Thoracic aorta (tissue), 2 donors: ENCODE measurements around the gene PTPRG. TPM values are rescaled to one million over a fixed set of nuclear protein-coding genes. Genes with fewer than 3 reads are reported as not detected.

Source experiments
- ATAC-seq: fragments of 150-250 bp; one replicate; pipeline ENCODE4 v1.8.0; 2017; ENCODE audit warnings: low read depth; ENCODE audit not compliant: insufficient number of reproducible peaks, low FRiP score
- DNase-seq: peaks from one replicate; pipeline ENCODE4 v3.0.0-alpha.2; 2020; ENCODE audit warnings: low spot score
- H3K27ac ChIP-seq, 2 donors: fragments of 200-600 bp; sonication (generic); 1 replicate in 1 of 2; 2 replicates in 1 of 2; pipeline ENCODE4 v1.5.1; 2016; ENCODE audit warnings: mild to moderate bottlenecking in 2 of 2, moderate library complexity in 2 of 2
- H3K27me3 ChIP-seq: fragments of 200-600 bp; sonication (generic); replicated peaks from 2 replicates; pipeline ENCODE4 v1.6.0; 2016; ENCODE audit warnings: mild to moderate bottlenecking; ENCODE audit not compliant: insufficient read depth
- H3K36me3 ChIP-seq: fragments of 200-600 bp; sonication (generic); one replicate; pipeline ENCODE4 v1.5.1; 2016
- H3K4me1 ChIP-seq, 2 donors: fragments of 200-600 bp; sonication (generic); 1 replicate in 1 of 2; 2 replicates in 1 of 2; pipeline versions ENCODE4 v1.5.1 to v1.6.0; 2016; ENCODE audit warnings: low read depth in 2 of 2, mild to moderate bottlenecking in 1 of 2; ENCODE audit not compliant: control insufficient read depth in 1 of 2
- H3K4me3 ChIP-seq: fragments of 200-600 bp; sonication (generic); 2 replicates; pipeline ENCODE4 v1.5.1; 2016; ENCODE audit warnings: mild to moderate bottlenecking
- H3K9me3 ChIP-seq: fragments of 200-600 bp; sonication (generic); 2 replicates; pipeline ENCODE4 v1.5.1; 2016
- total RNA-seq, 2 donors: library from RNA; depleted of rRNA; stranded (reverse); fragments of >200 nt; gene quantifications; one replicate each; pipeline versions ENCODE4 v1.1.0 to v1.2.3, GENCODE V29; 2016
- TF ChIP-seq, protein P1 (sequence below): fragments of 200-600 bp; sonication (generic); IDR thresholded peaks from one replicate; pipeline ENCODE4 v1.5.1; 2019; ENCODE audit warnings: antibody characterized with exemption

The PTPRG gene
- total RNA-seq, 2 donors from 2014 or later: 154 to 208 TPM

DNA sequence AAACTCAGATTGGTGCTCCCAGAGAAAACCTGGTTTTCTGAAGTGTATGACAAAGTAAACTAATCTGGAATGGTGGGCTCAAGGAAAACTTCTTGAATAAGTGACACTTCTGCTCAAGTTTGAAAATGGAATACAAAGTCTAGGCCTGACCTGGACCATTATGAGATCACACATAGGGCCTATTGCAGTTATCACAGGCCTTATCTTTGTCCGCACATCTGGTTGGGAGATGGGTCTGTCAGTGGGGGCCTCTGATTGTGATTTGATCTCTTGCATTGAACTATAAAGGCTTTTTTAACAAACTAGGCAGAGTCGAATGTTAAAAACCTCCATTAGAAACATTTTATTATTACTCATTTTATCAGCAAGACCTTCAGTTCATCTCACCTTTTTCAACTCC is 405.6 kb downstream of the PTPRG start:
- no peaks in the 10 kb centered on the region for H3K36me3 ChIP-seq
- TF ChIP-seq, protein P1, sequence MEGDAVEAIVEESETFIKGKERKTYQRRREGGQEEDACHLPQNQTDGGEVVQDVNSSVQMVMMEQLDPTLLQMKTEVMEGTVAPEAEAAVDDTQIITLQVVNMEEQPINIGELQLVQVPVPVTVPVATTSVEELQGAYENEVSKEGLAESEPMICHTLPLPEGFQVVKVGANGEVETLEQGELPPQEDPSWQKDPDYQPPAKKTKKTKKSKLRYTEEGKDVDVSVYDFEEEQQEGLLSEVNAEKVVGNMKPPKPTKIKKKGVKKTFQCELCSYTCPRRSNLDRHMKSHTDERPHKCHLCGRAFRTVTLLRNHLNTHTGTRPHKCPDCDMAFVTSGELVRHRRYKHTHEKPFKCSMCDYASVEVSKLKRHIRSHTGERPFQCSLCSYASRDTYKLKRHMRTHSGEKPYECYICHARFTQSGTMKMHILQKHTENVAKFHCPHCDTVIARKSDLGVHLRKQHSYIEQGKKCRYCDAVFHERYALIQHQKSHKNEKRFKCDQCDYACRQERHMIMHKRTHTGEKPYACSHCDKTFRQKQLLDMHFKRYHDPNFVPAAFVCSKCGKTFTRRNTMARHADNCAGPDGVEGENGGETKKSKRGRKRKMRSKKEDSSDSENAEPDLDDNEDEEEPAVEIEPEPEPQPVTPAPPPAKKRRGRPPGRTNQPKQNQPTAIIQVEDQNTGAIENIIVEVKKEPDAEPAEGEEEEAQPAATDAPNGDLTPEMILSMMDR: no peak
- ATAC-seq (no peak), DNase-seq (no peak)
- no peaks in the 10 kb centered on the region for H3K27me3 ChIP-seq
- no peaks in the 10 kb centered on the region for H3K4me1 ChIP-seq
- no peaks in the 10 kb centered on the region for H3K9me3 ChIP-seq
- H3K4me3 ChIP-seq: no peak overlapping the region
- no peak overlapping the region for H3K27ac ChIP-seq

DNA sequence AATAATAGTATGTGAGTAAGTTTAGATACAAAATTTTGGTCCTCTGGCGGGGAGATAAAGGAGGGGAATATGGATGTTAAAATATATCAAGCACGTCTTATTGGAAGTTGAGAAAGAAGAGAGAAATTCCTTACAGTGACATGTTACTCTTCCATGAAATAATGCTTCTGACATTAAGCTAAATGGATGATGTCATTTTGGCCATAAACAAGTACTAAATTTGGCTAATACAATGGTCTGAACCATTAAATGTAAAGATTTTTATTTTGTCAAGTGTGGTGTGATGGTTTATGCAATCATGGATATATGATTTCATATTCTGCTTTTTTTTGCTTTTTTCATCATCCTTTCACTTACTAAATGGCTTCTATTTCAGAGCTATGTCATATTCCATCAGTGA is 406.6 kb downstream of the PTPRG start:
- Histone ChIP-seq H3K4me1 (no peaks in the 10 kb centered on the region), H3K27ac (no peak overlapping the region), H3K27me3 (no peaks in the 10 kb centered on the region), H3K9me3 (no peaks in the 10 kb centered on the region), H3K36me3 (no peaks in the 10 kb centered on the region), H3K4me3 (no peak overlapping the region)
- no peak for ATAC-seq
- DNase-seq: no peak
- TF ChIP-seq, protein P1: no peak

DNA sequence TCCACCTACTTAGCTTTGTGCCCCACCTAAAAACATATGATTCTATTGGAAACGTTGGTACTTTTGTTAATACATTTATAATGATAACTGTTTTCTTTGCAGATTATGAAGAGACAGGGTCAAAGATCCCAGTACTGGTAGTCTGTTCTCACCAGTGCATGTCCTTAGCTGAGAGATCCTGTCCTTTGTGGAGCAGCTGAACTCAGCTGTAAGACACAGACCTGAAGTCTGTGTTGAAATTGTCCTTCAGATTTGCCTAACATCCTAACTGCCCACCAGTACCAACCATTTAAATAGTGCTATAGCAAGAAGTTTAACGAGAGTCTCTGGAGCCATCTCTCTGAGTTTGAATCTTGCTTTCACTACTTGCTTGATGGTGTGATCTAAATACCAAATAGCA is 413.3 kb downstream of the PTPRG start:
- Histone ChIP-seq H3K36me3 (no peaks in the 10 kb centered on the region), H3K27me3 (no peaks in the 10 kb centered on the region), H3K9me3 (no peaks in the 10 kb centered on the region), H3K4me1 (peaks cover 10 to 24% of the 10 kb centered on the region in 2 donors), H3K4me3 (no peak overlapping the region), H3K27ac (no peak overlapping the region)
- TF ChIP-seq, protein P1: no peak
- no peak for DNase-seq
- no peak for ATAC-seq

DNA sequence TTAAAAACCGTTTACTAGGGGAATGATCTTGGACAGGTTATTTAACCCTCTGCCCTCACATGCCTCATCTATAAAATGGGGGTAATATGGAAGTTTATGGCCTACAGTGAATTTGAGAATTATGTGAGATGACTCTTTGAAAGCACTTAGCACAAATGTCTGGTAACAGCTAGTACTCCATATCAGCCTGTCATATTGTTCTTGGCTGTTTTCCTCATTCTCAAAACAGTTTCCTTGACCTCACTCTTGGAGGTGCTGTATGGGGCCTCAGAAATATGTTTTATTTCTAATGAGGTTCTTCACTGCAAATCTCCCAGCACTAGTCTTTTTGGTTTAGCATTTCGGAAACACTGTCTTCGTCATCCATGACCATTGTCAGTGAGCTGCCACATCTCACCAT is 413.8 kb downstream of the PTPRG start:
- Histone ChIP-seq H3K27me3 (no peaks in the 10 kb centered on the region), H3K36me3 (no peaks in the 10 kb centered on the region), H3K4me1 (peaks cover 15 to 29% of the 10 kb centered on the region in 2 donors), H3K9me3 (no peaks in the 10 kb centered on the region), H3K4me3 (no peak overlapping the region), H3K27ac (no peak overlapping the region)
- no peak for DNase-seq
- no peak for ATAC-seq
- TF ChIP-seq, protein P1: no peak

DNA sequence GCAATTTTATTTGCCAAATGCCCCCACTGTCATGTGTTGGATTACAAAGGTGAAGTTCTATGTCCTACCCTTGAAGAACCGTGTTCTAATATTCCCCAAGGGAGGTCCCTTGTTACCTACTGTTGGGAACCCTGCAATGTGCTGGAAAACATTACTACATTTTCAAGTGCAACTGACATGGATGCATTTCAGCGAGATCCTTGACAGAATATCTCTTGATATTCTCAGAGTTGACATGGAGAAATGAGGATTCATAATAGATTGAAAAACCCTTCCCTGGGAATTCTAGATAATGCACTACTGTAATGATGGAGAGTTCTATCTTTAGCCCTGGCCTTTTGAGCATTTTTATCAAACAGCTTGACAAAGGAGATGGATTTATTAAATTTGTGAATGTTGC is 414.6 kb downstream of the PTPRG start:
- no peaks in the 10 kb centered on the region for H3K9me3 ChIP-seq
- no peak overlapping the region for H3K27ac ChIP-seq
- H3K27me3 ChIP-seq: no peaks in the 10 kb centered on the region
- no peaks in the 10 kb centered on the region for H3K36me3 ChIP-seq
- H3K4me1 ChIP-seq: peaks cover 16 to 34% of the 10 kb centered on the region in 2 donors
- no peak overlapping the region for H3K4me3 ChIP-seq
- TF ChIP-seq, protein P1: no peak
- ATAC-seq (no peak), DNase-seq (no peak)
